ENCODE measurements around the gene TMEM86A.
A peak's percentile ranks its signal among the peaks of the same experiment; 100 is the strongest.

Gene TMEM86A

DNA sequence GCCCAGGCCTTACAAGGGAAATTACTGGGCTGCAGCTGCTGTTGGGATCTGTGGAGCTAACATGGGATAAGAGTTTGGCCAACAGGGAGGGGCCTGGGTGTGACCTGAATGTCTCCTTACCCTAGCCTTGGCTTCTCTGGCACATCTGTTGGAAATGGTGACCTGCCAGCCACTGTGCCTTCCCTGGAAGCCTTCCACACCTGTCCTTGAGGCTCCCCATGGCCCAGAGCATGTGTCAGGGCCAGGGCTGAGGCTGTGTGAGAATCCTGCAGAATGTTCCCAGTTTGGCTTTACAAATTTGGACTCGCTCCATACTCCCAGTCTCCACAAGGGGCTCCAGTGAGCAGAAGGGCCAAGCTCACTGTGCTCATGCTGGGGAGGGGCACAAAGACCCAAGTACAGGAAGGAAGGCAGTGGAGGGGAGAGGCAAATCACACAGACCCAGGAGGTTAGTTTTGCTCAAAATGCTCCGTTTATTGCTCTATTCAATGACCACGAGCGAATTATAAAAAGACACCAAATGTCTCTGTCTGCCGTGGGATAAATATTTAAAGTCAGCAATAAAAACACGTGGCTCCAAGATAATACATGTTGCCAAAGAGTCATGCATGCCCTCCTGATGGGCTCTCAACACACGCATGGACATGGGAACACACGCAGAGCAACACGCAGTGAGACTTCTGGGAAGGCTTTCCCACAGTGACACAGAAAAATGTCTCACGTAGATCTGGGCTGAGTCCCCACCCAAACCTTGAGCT lies 29.1 kb downstream of the TMEM86A start:
- DNase-seq, result peak; percentile 72

DNA sequence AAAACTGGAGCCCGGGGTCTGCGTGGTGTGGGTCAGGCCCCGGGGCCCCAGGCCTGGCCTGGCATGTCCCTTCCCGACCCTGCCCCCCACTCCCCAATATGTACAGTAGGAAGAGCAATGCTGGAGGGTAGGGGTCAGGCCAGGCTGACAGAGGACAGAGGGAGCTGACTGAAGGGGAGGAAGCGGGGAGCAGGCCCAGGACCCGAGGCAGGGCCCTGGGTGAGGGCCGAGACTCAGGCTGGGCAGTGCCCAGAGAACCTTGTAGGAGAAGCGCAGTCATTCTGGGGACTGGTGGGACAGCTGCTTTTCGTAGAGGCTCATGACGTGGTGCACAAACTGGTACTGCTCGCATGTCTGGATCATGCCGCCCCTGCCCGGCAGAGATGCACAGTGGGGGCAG lies 30.1 kb downstream of the TMEM86A start:
- DNase-seq, result no peak

DNA sequence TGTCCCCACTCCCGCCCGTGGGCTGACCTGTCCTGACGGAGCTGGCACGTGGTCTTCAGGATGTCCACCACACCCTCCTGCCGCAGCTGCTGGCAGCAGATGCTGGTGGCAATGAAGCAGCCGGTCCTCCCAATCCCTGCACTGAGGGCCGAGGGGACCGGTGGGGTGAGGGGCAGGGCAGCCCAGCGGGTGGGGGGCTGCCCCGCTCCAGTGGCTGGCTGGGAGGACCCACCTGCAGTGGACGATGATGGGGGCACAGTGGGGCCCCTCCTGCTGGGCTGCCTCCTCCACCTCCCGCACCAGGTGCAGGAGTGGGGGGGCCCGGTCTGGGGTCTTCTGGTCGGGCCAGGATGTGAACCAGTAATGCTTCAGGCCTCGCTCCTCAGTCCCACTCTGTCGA lies 30.8 kb downstream of the TMEM86A start:
- DNase-seq, result no peak

DNA sequence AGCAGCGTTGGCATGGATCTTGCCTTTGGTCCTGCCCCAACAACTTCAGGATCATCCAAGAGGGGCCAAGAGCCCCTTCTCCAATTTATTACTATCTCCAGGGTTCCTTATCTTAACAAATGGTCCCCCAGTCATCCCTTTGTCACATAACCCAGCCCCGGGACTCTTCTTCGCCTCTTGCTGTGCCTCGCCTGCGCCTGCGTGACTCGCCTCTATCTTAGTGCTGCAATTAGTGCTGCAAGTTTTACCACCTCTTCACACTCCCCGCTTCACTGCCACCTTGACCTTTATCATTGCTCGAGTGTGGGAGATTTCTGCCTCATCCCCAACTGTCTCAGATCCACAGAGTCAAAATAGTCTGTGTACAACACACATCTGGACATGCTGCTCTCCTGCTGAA lies 31.4 kb downstream of the TMEM86A start:
- DNase-seq, result no peak

DNA sequence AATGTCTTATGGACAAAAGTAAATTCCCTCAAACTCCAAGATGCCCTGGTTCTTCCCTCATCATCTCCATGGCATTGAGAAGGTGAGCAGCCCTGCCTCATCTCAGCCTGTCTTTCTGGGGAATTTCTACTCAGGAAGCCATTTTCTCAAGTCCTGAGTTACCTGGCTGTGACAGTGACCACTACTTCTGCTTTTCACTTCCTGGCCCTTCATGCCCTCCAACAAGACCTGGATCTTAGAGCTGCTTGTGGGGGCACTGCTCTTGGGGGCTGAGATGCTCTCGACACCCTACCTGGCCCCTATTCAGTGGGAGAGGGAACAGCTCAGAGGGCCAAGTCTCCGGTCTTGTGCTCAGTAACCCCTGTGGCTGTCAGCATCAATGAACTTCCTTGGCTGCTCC lies 32.9 kb downstream of the TMEM86A start:
- no peak for DNase-seq

DNA sequence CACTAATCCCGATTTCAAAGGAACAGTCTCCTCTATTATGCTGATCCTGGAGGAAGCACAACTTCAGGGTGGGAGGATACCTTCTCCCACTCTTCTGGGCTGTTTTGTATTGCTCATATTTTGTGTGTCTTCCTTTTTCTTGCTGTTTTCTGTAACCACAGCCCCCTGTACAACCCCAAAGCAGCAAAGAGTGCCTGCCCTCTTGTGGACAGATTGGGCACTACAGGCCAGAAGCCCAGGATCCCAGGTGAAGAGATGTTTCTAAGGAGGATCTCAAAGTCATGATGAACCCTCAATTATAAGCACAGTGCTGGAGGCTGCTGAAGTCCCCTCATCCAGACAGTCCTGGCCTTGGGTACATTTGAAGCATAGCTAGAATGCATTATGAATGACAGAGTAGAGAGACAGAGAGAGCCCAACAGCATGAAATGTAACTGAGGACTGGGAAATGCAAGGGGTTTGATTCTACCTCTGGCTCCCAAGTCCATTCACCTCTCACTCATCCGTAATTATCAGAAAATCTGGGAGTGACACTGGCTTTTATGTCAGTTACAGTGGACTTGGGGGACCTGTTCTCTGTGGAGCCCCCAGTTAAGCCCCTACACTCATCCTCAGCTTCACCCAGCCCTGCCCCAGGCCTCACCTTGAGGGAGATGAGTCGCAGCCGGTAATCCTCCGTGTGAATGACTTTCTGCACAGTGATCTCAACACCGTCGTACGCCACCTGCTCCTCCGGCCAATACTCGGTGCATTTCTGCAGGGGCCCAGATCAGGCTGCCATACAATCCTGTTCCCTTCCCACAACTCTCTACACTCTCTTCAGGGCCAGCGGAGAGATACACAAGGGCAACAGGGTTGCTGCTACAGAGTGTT lies 33.6 kb downstream of the TMEM86A start:
- peak; percentile 58 for DNase-seq

DNA sequence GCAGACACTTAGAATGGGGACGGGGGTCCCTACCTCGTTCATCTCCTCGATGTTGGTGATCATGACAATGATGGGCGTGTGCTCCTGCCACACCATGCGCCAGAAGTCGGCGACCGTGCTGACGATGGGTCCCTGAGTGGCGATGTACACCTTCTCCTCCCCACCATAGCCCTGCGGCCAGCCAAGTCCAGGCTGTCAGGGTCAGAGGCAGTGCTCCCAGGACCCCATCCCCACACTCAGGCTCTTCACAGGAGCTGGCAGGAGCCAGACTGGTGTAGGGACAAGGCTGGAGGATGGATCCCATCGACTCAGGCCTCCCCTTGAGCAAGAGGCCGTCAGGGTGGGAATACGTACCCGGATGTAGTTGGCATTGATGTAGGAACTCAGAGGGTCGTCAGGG lies 34.6 kb downstream of the TMEM86A start:
- no peak for DNase-seq

DNA sequence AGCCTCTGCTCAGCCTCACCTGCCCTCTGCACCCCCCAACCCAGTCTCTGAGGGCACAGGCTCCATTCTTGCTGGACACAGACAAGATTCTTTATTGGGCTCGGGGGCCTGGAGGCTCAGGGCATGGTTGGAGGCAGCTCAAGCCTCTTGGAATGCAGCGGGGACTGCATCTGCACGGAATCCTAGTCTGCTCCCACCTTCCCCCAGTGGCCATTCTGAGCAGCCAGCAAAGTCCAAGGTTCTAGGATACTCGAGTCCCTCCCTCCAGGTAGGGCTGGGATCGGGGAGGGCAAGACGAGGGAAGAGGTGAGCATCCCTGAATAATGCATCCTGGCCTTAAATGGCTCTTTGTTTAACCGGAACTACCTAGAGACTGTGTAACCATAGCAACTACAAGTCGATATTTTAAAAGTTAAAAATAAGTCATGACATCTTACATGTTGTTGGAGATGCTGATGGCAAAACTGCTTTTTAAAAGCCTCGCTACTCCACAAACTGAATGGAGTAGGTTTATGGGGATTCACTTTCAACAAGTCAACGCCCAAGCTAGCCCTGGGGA lies 38.1 kb downstream of the TMEM86A start:
- DNase-seq, result no peak

DNA sequence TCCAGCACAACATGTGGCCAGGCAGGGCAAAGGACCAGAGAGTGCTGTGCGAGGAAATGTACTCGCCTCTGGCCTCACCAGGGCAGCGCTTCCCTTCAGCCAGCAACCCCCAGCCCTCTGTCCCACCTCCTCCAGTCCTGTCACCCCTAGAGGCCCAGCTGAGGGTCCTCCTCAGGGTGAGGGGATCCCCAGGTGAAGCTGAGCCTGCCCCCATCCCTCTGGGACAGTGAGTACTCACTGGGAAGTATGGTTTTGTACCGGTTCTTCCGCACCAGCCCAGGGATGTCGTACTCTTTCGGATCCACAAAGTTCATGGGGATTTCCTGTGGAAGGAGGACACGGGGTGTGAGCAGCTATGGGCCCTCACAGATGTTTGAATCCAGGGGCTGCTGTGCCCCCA lies 39.1 kb downstream of the TMEM86A start:
- DNase-seq, result no peak

DNA sequence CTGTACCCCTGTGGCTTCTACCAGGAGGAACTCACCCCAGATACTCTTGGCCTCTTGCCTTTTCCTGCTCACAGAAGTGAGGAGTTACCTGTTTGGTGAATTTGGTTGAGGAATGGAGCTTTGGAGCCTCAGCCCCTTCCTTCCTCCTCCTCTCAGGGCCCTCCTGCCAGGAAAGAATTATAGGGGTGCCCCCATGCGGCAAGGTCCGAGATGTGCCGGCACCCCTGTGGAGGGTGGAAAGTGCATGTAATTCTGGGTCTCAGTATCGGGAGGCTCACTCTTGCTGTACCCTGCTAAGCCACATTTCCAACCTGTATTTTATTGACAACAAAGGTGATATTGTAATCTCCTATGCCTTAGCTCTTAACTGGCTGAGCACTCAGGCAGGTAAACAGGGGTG lies 41.1 kb downstream of the TMEM86A start:
- no peak for DNase-seq

DNA sequence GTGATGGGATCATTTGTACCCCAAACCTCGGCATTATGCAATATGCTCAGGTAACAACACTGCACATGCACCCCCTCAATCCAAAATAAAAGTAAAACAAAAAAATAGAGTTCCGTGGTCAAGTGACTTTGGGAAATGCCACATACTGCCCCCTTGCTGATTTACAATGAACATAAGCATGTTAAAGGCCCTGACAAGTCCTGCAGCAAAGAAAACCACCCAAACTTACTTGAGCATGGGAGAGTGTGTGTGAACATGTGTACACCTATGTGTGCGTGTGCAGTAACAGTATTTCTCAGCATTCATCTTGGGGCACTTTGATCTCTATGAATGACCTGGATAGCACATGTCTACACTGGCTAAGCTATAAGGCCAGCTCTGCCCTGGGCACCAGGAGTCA lies 43.2 kb downstream of the TMEM86A start:
- no peak for DNase-seq

DNA sequence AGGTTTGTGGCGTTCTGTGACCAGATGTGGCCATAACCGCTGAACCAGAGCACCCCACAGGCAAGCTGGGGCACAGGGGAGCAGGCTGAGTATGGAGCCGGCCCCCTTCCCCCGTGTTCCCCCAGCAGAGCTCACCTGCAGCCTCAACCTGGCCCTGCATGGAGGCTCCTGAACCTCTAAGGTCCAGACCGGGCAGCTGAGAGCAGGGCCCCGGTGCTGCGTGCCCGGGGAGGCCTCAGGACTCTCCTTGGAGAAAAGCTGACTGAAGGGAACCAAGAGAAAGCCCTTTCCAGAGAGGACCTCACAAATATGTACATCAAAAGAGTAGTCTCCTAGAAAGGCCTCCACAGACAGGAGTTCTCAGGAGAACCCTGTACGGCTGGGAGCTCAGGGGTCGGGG lies 44.8 kb downstream of the TMEM86A start:
- DNase-seq, result no peak

DNA sequence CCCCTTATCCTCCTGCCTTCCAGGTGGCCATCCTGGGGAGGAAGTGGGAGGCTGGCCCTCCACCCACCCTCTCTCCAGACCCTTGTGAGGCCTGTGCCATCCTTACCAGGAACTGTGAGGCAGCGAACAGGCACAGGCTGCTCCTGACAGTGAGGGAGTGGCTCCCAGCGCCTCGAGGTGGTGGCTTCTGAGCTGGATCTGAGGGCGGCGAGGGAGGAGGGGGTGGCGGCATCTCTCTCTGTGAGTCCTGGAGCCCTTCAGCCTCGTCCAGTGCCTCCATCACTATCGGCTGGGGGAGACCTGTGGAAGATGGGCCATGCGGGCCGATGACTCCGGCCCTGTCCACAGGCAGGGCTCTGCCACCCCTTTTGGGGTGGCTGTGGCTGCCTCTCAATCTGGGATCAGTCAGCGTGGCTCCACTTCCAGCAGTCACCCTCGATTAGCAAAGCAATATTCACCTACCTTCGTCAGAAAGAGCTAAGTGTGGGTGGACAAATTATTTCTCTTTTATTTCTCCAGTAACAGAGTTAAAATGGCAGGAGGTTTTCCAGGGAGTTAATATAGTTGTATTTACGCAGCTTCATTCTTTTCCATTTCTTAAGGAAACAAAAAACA lies 45.4 kb downstream of the TMEM86A start:
- no peak for DNase-seq

DNA sequence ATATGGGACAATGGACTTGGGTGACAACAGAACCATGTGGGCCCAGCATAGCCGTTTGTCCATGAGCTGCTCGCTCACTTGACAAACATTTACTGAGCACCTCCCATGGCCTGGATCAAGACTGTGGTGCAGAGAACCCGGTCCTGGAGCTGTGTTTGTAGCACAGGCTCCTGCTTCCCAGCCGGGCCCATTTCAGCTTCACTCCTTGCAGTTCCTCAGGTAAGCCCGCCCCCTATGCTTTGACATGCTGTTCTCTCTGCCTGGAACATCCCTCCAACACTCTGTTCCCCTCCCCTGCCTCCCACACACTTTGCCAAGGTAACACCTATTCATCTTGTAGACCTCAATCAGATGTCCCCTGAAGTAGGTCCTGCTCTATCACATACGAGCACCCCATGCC lies 46.7 kb downstream of the TMEM86A start:
- no peak for DNase-seq

DNA sequence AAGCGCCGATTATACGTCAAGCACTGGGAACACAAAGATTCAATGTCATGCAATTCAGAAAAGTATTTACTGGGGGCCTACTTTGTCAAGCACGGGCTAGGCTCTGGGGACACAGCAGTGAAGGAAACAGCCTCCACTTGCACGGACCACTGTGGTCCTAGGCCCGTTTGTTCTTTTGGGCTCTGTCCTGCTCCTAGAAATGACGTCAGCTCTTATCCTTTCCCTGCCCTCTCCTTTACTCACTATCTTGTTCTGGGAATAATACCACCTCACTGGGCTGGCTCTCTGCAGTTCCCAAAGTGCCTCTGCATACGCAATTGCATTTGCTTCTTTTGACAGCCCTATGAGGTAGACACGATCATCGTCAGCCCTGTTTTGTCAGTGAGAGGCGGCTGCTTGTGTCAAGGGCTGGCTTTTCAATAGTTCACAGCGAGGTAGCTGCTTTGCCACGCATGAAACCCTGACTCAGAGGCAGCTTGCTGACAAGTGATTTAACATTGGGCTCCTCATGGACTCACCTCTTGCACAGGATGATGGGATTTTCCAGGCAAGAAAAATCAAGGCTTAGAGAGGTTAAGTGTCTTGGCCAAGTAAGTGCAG lies 50.3 kb downstream of the TMEM86A start:
- no peak for DNase-seq

DNA sequence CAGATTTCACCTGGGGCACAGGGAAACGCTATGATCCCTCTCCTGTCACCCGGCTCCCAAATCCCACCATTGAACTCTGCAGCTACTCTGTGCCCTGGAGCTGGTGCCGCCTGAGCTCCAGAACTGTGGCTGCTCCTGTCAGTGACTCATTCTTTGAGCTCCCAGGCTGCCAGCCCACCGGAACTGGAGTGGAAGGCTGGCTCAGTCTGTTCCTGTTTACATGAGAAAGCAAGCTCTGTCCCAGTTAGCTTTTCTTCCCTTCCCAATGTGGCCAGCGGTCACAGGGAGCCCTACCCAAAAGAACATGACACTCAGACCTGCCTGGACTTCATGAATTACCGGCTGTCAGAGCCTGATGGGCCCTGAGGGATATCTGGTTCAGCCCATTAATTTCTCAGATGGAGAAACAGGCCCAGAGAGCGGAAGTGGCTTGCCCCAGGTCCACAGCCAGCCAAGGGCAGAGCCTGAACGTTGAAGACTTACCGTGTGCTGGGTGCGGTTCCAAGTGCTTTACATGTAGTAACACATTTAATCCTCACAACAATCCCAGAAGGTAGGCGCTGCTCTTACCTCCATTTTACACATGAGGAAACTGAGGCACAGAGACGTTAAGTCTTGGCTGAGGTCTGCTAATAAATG lies 51.2 kb downstream of the TMEM86A start:
- DNase-seq, result no peak

DNA sequence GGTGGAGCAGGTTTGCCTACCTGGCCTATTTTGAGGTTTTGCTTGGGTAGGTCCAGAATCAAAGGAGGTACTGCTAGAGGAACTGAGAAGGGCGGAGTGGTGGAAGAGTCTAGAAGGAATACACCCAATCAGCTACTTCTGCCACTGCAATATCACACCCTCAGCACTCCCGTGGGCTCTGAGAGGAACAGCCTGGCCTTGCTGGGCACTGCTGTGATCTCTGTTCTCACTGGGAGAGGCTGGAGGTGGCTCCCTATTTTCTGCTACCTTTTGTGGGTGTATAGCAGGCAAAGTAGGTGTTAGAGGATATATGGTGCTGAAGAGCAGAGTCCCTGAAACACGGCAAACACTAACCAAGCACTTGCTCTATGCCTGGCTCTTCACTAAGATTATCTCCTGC lies 52.4 kb downstream of the TMEM86A start:
- no peak for DNase-seq

DNA sequence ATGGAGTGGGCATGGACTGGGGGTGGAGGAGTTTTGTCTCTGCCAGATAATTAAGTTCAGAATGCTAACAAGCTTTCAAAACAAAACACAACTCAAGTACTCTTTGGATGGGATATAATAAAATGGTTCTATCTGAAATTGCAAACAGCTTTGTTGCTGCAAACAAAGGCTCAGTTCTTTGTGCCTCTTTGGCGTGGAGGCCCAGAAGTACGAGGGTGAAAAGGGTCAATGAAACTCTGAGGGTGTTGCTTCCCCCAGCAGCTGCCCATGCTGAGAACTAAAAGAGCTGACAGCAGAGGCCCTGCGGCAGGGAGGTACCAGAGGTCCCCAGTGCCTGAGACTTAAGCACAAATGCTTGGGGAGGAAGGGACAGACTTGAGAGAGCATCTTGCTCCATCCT lies 53.9 kb downstream of the TMEM86A start:
- DNase-seq, result no peak

DNA sequence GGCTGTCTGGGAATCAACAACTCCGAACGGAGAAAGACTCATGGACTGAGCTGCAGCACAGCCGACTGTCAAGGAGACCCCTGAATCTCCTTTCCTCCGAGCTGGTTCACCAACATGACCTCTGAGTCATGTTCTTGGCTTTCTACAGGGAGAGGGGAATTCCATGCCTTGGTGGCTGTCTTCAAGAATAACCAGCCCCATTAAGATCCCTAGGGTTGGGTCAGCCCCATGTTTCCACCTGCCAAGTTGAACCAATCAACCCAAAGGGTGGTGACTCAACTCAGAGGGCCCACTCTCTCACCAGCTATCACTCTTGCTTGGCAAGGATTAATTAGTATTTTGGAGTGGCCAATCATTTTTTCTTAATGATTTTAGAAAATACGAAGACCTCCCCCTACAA lies 55.7 kb downstream of the TMEM86A start:
- DNase-seq, result no peak

Data from NCI-H82 (cell line).